ENCODE data around the gene ERVV-1. TPM values are rescaled to one million over a fixed set of nuclear protein-coding genes. Genes with fewer than 3 reads are reported as not detected.
"Not testable (repeated sequence)": the region's sequence is repeated elsewhere in the genome, so short reads cannot be mapped to it uniquely, and the experiment has no call there.

The ERVV-1 gene
- total RNA-seq, 3 donors from 2014 or later, result not detected

DNA sequence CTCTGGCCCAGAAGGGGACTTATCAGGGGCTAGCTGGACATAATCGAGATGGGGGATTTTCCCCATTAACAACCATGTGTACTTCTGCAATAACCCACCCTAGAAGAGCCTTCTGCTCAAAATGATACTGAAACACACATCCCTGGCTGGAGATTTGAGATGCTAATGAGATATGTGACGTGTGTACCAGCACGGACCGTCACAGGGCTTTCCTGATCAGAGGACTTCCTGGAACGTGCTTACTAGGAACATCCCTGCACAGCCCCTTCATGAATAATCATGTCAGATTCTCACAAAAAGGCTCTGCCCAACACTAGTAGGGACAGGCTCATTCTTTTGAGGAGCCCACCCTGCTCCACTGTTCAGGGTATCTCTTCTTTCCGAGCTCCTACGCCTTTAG lies 6.5 kb upstream of the ERVV-1 start:
- Mint-ChIP-seq H3K36me3 (ENCODE audit: insufficient read depth) (no peaks in the 10 kb centered on the region), H3K4me1 (ENCODE audit: low read depth) (no peaks in the 10 kb centered on the region), H3K27me3 (ENCODE audit: low read depth) (no peaks in the 10 kb centered on the region), H3K4me3 (no peak overlapping the region), H3K9me3 (peaks cover 8% of the 10 kb centered on the region)
- no peak for DNase-seq
- ATAC-seq, result no peak

DNA sequence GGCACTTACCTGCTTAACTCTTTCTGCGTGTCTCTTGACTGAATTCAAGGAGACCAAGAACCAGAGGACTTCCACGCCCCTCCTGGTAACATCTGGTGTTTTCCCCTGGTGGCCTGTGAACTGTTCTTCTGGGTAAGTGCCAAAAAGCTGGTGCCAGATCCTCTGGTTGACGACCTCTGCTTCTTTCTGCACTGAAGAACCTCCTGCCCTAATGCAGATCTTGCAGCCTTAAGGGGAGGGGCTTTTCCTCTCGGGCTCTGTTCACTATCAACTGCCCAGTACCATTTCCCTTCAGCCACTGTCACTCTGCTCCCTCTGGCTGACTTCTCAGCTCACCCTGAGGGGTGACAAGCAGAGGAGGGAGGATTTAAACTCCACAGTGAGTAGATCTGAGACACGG lies 6.1 kb upstream of the ERVV-1 start:
- peaks cover 8% of the 10 kb centered on the region for H3K9me3 Mint-ChIP-seq
- ATAC-seq (no peak), DNase-seq (no peak)
- H3K4me3 Mint-ChIP-seq, result no peak overlapping the region
- H3K36me3 Mint-ChIP-seq (ENCODE audit: insufficient read depth), result no peaks in the 10 kb centered on the region
- H3K27me3 Mint-ChIP-seq (ENCODE audit: low read depth), result no peaks in the 10 kb centered on the region
- no peaks in the 10 kb centered on the region for H3K4me1 Mint-ChIP-seq (ENCODE audit: low read depth)

DNA sequence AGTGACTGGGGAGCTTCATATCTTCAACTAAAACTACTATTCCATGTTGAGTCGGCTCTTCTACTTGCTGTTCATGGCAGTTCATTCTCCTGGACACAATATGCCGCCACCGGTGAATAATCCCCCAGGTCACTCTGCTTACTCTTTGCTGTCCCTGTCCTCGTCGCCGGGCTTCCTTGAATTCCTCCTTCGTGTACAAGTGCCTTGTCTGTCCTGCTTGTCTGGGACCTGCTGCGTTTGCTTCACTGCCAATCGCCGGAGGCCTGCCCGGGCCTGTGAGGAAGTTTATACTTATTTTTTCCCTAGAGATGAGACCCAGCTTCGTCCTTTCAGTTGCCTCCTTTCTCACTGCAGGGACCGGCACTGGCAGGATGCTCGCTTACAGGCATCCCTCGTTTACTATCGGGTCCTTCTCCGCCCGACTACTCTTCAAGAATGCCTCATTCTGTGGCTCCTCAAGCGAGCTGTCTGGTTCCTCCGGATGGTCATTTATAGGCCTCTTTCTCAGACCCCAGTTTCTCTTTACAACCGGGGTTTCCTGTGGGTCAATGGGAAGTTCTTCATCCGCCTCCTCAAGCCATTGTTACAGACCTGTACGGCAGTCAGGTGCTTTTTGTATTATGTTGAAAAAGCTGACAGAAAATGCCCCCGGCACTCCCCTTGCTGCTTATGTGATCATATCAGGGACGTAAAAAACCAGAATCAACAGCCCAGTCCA lies 5.5 kb upstream of the ERVV-1 start:
- Mint-ChIP-seq H3K9me3 (peaks cover 9% of the 10 kb centered on the region), H3K36me3 (ENCODE audit: insufficient read depth) (no peaks in the 10 kb centered on the region), H3K4me1 (ENCODE audit: low read depth) (no peaks in the 10 kb centered on the region), H3K27me3 (ENCODE audit: low read depth) (no peaks in the 10 kb centered on the region), H3K4me3 (no peak overlapping the region)
- DNase-seq (no peak), ATAC-seq (no peak)

DNA sequence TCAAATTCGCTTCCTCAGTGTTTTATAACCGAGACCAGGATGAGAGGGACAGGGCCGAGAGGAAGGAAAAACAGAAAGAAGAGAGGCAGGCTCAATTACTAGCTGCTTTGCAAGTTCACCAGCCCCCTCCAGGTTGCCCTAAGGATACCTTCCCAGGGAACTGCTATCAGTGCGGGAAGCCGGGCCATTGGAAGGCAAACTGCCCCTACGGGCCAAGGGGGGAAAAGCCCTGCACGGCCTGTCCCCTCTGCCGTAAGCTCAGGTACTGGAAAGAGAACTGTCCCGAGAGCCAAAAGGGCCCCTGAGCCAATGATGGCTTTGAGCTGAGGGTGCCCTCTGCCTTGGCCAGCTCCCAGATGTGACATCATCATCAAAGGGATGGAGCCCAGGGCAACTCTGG lies 3.2 kb upstream of the ERVV-1 start:
- H3K9me3 Mint-ChIP-seq, result peaks cover 11% of the 10 kb centered on the region
- H3K36me3 Mint-ChIP-seq (ENCODE audit: insufficient read depth), result no peaks in the 10 kb centered on the region
- DNase-seq (no peak), ATAC-seq (no peak)
- H3K27me3 Mint-ChIP-seq (ENCODE audit: low read depth), result no peaks in the 10 kb centered on the region
- H3K4me1 Mint-ChIP-seq (ENCODE audit: low read depth), result no peaks in the 10 kb centered on the region
- H3K4me3 Mint-ChIP-seq, result no peak overlapping the region

DNA sequence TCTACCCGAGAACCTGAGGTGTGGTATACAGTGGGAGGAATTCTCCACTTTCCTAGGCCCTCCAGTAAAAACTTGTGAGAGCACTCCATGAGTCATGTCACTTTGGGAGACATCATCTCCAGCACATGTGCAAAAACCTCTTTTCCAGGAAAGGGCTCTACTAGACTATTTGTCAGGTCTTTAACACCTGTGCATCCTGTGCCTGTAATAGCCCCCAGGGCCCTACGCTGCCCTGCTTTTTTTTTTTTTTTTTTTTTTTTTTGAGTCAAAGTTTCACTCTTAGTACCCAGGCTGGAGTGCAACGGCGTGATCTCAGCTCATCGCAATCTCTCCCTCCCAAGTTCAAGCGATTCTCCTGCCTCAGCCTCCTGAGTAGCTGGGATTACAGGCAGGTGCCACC lies 1.7 kb upstream of the ERVV-1 start:
- Mint-ChIP-seq H3K36me3 (ENCODE audit: insufficient read depth) (no peaks in the 10 kb centered on the region), H3K4me1 (ENCODE audit: low read depth) (no peaks in the 10 kb centered on the region), H3K9me3 (peaks cover 13% of the 10 kb centered on the region), H3K27me3 (ENCODE audit: low read depth) (no peaks in the 10 kb centered on the region), H3K4me3 (no peak overlapping the region)
- no peak for ATAC-seq
- DNase-seq, result no peak

DNA sequence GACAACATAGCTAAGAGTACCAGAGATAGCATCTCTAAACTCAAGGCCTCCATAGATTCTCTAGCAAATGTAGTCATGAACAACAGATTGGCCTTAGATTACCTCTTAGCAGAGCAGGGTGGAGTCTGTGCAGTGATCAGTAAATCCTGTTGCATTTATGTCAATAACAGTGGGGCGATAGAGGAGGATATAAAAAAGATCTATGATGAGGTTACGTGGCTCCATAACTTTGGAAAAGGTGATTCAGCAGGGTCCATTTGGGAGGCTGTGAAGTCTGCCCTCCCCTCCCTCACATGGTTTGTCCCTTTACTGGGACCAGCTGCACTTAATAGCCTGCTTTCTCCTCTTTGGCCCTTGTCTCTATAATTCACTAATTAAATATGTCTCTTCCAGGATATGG lies 1.4 kb downstream of the ERVV-1 start:
- Mint-ChIP-seq H3K9me3 (peaks cover 28% of the 10 kb centered on the region), H3K4me1 (ENCODE audit: low read depth) (no peaks in the 10 kb centered on the region), H3K36me3 (ENCODE audit: insufficient read depth) (no peaks in the 10 kb centered on the region), H3K27me3 (ENCODE audit: low read depth) (no peaks in the 10 kb centered on the region), H3K4me3 (no peak overlapping the region)
- ATAC-seq (no peak), DNase-seq (no peak)

DNA sequence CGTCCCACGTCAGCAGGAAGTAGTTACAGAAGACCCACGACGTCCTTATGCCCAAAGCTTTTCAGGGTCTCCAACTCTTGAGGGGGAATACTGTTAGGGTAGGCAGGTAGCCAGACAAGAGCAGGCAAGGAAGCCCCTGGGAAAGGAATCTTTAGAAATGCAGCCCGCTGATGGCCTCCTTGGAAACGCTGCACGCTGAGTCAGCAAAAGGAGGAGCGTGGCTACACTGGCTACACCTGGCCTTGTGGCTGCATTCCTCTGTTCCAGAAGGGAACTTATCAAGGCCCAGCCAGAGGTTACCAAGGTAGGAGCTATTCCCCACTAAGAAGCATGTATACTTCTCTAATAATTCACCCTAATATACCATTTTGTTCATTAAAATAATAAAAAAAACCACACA lies 2.0 kb downstream of the ERVV-1 start:
- H3K27me3 Mint-ChIP-seq (ENCODE audit: low read depth), result no peaks in the 10 kb centered on the region
- peaks cover 34% of the 10 kb centered on the region for H3K9me3 Mint-ChIP-seq
- H3K36me3 Mint-ChIP-seq (ENCODE audit: insufficient read depth), result peaks cover 1% of the 10 kb centered on the region
- DNase-seq (no peak), ATAC-seq (no peak)
- H3K4me3 Mint-ChIP-seq, result no peak overlapping the region
- no peaks in the 10 kb centered on the region for H3K4me1 Mint-ChIP-seq (ENCODE audit: low read depth)

DNA sequence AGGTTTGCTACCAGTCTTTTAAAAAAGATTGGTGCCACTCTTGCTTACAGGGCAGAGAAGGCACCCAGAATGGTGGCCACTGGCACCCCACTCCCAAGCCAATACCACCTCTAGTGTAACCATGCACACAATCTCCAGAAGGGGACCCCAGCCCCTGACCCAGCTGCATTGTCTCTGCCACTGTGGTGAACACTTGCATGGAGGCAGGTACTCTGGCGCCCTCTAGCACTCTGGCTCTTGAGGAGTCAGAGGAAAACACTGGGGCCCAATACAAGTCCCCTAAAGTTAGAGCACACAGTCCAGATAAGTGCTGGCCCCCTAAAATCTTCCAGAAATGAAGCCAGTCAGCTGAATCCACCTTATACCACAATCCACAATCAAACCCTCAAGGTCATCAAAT lies 6.0 kb downstream of the ERVV-1 start:
- Mint-ChIP-seq H3K4me1 (ENCODE audit: low read depth) (no peaks in the 10 kb centered on the region), H3K36me3 (ENCODE audit: insufficient read depth) (peaks cover 6% of the 10 kb centered on the region), H3K9me3 (peaks cover 43% of the 10 kb centered on the region), H3K4me3 (no peak overlapping the region), H3K27me3 (ENCODE audit: low read depth) (no peaks in the 10 kb centered on the region)
- ATAC-seq (no peak), DNase-seq (no peak)

DNA sequence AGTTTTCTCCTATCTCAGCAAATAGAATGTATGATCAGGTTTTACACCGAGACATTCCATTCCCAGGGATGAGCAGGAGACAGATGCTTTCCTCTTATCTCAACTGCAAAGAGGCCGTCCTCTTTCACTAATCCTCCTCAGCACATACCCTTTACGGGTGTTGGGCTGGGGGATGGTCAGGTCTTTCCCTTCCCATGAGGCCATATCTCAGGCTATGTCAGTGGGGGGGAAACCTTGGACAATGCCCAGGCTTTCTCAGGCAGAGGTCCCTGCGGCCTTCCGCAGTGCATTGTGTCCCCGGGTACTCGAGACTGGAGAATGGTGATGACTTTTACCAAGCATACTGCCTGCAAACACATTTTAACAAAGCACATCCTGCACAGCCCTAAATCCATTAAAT lies 14.6 kb downstream of the ERVV-1 start:
- DNase-seq; ATAC-seq; H3K4me3 Mint-ChIP-seq; H3K27me3 Mint-ChIP-seq (ENCODE audit: low read depth); H3K36me3 Mint-ChIP-seq (ENCODE audit: insufficient read depth); H3K4me1 Mint-ChIP-seq (ENCODE audit: low read depth): not testable (repeated sequence)
- peaks cover 31% of the 10 kb centered on the region for H3K9me3 Mint-ChIP-seq

DNA sequence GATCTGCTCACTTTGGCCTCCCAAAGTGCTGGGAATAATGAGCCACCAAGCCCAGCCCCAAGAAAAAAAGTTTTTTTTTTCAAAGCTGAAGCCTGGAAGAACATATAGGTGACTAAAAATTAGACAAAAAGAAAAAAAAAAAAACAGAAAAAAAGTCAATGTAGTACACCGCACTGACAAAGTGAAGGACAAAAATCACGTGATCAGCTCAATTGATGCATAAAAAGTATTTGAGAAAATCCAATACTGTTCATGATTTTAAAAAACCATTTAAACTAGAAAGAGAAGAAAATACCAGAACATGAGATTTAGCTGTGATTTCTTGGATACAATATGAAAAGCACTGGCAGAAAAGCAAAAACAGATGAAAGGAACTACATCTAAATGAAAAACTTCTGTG lies 20.3 kb downstream of the ERVV-1 start:
- no peaks in the 10 kb centered on the region for H3K4me1 Mint-ChIP-seq (ENCODE audit: low read depth)
- H3K36me3 Mint-ChIP-seq (ENCODE audit: insufficient read depth), result peaks cover 14% of the 10 kb centered on the region
- ATAC-seq (no peak), DNase-seq (no peak)
- peaks cover 55% of the 10 kb centered on the region for H3K9me3 Mint-ChIP-seq
- no peak overlapping the region for H3K4me3 Mint-ChIP-seq
- peaks cover 16% of the 10 kb centered on the region for H3K27me3 Mint-ChIP-seq (ENCODE audit: low read depth)

DNA sequence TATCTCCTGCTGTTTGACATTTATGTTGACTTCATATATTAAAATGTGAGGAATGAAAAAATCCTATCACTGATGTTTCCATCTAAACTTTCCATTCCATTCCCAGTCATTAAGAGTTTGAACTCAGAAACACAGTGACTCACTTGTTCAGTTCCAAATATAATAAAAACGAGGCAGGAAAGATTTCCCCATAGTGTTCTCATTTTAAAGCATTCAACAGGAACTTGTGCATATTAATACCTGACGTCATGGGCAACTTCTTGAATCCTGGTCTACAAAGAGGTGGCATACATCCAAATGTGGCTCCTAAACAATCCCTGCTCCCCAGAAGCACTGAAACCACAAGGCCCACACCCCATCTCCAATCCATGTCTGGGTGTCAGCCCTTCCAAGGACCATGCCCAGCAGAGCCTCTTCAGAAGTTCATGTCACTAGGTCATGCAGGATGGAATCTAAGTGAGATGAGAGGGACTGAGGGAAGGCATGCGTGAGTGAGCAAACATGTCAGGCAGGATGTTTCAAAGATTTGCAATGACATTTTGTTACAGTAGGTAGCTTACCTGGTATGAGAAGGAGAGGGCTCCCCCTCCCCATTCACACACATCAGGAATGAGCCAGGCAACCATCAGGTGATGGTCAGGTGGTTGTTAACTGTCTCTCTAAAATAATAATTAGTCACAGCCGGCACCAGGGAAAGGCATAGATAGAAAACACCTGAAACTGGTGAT lies 21.4 kb downstream of the ERVV-1 start:
- H3K9me3 Mint-ChIP-seq, result peaks cover 51% of the 10 kb centered on the region
- no peak for DNase-seq
- H3K36me3 Mint-ChIP-seq (ENCODE audit: insufficient read depth), result peaks cover 14% of the 10 kb centered on the region
- ATAC-seq, result no peak
- peaks cover 17% of the 10 kb centered on the region for H3K27me3 Mint-ChIP-seq (ENCODE audit: low read depth)
- H3K4me1 Mint-ChIP-seq (ENCODE audit: low read depth), result no peaks in the 10 kb centered on the region
- H3K4me3 Mint-ChIP-seq, result no peak overlapping the region

DNA sequence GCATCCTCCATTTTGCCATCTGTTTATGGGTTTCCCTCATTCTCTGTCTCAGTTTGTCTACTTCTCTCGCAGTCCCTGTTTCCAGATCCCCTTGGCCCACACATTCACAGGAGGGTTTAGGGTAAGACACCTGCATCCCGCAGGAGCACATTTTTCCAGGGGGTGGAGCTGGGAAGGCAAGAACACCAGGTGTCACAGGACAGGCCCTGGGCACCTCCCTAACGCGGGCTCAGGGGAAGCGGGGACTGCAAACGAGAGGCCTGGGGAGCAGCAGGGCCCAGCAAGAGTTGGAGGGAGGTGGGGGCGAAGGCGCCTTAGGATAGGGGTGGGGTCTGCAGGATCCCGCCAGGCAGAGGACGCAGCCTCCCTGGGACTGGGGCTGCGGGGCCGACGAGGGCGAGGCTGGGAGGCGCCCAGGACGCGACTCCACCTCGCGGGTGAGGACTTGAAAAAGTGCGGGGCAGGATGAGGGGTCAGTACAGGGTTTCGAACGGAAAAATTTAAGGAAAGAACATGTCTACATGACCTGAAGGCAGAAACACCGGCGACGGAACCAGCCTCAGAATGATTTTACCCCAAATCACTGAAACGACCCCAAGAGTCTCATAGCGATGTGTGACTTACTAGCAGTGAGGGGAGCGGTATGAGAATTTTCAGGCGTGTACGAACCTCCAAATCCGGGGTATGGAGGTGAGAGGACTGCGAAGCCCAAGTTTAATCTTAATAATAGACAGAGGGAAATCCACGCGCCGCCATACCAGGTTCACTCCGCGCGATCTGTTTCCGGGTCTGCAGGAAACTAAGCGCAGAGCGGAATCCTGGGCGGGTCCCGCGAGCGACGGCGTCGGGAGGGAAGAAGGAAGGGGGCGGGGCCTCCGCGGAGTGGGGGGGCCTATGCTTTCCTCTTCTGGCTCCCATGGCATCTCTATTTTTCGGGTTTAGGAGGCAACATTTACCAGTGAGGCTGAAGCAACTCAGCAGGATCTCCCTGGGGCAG lies 23.7 kb downstream of the ERVV-1 start:
- Mint-ChIP-seq H3K4me1 (ENCODE audit: low read depth) (no peaks in the 10 kb centered on the region), H3K36me3 (ENCODE audit: insufficient read depth) (peaks cover 14% of the 10 kb centered on the region), H3K4me3 (peak overlapping the region; percentile 19), H3K9me3 (peaks cover 52% of the 10 kb centered on the region), H3K27me3 (ENCODE audit: low read depth) (peaks cover 17% of the 10 kb centered on the region)
- ATAC-seq (no peak), DNase-seq (no peak)

DNA sequence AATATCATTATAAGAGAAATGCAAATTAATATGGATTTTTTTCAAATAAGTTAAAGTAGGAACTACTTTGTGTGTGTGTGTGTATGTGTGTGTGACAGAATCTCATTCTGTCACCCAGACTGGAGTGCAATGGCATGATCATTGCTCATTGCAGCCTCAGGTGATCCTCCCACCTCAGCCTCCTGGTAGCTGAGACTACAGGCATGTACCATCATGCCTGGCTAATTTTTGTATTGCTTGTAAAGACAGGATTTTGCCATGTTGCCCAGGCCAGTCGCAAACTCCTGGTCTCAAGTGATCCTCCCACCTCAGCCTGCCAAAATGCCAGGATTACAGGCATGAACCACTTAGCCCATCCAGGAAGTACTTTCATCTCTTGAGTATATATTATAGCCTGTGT lies 27.6 kb downstream of the ERVV-1 start:
- DNase-seq (no peak), ATAC-seq (no peak)
- Mint-ChIP-seq H3K36me3 (ENCODE audit: insufficient read depth) (peaks cover 13% of the 10 kb centered on the region), H3K4me1 (ENCODE audit: low read depth) (no peaks in the 10 kb centered on the region), H3K27me3 (ENCODE audit: low read depth) (peaks cover 14% of the 10 kb centered on the region), H3K4me3 (no peak overlapping the region), H3K9me3 (peaks cover 47% of the 10 kb centered on the region)

DNA sequence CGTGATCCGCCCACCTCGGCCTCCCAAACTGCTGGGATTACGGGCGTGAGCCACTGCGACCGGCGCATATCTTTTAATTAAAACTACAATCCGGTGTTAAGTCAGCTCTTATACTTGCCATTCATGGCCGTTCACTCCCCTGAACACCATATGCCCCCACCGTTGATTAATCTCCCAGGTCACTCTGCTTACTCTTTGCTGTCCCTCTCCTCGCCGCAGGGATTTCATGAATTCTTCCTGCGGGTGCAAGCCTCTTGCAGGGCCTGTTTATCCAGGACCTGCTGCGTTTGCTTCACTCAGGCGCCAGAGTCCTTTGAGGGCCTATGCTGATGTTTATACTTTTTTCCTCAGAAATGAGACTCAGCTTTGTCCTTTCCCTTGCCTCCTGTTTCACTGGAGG lies 31.8 kb downstream of the ERVV-1 start:
- DNase-seq (no peak), ATAC-seq (no peak)
- Mint-ChIP-seq H3K4me3 (no peak overlapping the region), H3K27me3 (ENCODE audit: low read depth) (no peaks in the 10 kb centered on the region), H3K4me1 (ENCODE audit: low read depth) (no peaks in the 10 kb centered on the region), H3K9me3 (peaks cover 38% of the 10 kb centered on the region), H3K36me3 (ENCODE audit: insufficient read depth) (peaks cover 5% of the 10 kb centered on the region)

Data from activated T-cell treated with anti-CD3 and anti-CD28 coated beads, Interleukin-2, amount 50 U/mL, for 4 hours (primary cell).